PC-9 (cell line): ENCODE results near the gene CNN3.

Experiments
- EZH2 ChIP-seq: fragments of 200-600 bp; sonication (generic); IDR thresholded peaks from 2 replicates; pipeline ENCODE4 v1.8.0; 2017; ENCODE audit warnings: antibody characterized with exemption, low read depth
- TF ChIP-seq, protein P1 (sequence below): fragments of 200-600 bp; sonication (generic); conservative IDR thresholded peaks from 2 replicates; pipeline ENCODE4 v1.6.1; 2017; ENCODE audit warnings: mixed run types, antibody characterized with exemption, mild to moderate bottlenecking, moderate library complexity

DNA sequence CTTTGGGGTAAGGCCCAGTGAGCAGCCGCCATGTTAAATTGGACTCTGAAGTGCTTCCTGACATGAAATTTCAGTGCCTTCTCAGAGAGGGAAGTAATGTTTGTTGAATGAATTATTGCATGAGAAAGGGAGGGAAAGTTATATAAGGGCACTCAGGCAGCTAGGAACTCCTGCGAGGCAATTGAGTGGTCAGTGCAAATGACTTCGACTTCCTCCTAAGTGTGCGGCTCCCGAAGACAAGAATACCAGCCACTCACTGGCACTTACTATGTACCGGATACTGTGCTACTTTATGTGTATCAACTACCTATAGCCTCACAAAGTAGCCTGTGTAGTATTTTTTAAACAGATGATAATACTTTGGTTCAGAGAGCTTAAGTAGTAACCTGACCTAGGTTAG, 52.5 kb downstream of the CNN3 start:
- TF ChIP-seq, protein P1, sequence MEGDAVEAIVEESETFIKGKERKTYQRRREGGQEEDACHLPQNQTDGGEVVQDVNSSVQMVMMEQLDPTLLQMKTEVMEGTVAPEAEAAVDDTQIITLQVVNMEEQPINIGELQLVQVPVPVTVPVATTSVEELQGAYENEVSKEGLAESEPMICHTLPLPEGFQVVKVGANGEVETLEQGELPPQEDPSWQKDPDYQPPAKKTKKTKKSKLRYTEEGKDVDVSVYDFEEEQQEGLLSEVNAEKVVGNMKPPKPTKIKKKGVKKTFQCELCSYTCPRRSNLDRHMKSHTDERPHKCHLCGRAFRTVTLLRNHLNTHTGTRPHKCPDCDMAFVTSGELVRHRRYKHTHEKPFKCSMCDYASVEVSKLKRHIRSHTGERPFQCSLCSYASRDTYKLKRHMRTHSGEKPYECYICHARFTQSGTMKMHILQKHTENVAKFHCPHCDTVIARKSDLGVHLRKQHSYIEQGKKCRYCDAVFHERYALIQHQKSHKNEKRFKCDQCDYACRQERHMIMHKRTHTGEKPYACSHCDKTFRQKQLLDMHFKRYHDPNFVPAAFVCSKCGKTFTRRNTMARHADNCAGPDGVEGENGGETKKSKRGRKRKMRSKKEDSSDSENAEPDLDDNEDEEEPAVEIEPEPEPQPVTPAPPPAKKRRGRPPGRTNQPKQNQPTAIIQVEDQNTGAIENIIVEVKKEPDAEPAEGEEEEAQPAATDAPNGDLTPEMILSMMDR: no peak
- TF ChIP-seq EZH2: no peak
